Measurements from ENCODE around the gene ADGRG7.
A peak's percentile ranks its signal among the peaks of the same experiment; 100 is the strongest.

Gene ADGRG7

GRCh38 chr3:100603469-100603868 is 5.9 kb upstream of the ADGRG7 start:
- H3K27me3 Mint-ChIP-seq (ENCODE audit: low read depth, poor library complexity), result peaks cover 3% of the 10 kb centered on the region

GRCh38 chr3:100605358-100605757 is 4.0 kb upstream of the ADGRG7 start:
- peaks cover 6% of the 10 kb centered on the region for H3K27me3 Mint-ChIP-seq (ENCODE audit: low read depth, poor library complexity)
- no peaks in the 10 kb centered on the region for H3K4me1 Mint-ChIP-seq
- H3K36me3 Mint-ChIP-seq (ENCODE audit: low read depth), result no peaks in the 10 kb centered on the region
- no peak for TF ChIP-seq CTCF (IDR thresholded peaks at IDR 0.05)
- no peak for DNase-seq
- H3K27ac Mint-ChIP-seq, result no peak overlapping the region
- H3K4me3 Mint-ChIP-seq, result no peak overlapping the region
- peaks cover 11% of the 10 kb centered on the region for H3K9me3 Mint-ChIP-seq

More at GRCh38 chr3:100603469-100603868, 5.9 kb upstream of the ADGRG7 start:
- peaks cover 11% of the 10 kb centered on the region for H3K9me3 Mint-ChIP-seq
- no peaks in the 10 kb centered on the region for H3K4me1 Mint-ChIP-seq
- H3K27ac Mint-ChIP-seq, result no peak overlapping the region
- TF ChIP-seq CTCF (IDR thresholded peaks at IDR 0.05), result peak; percentile 22
- no peak overlapping the region for H3K4me3 Mint-ChIP-seq
- no peak for DNase-seq
- no peaks in the 10 kb centered on the region for H3K36me3 Mint-ChIP-seq (ENCODE audit: low read depth)

- Mint-ChIP-seq H3K27ac (no peak overlapping the region), H3K4me3 (no peak overlapping the region), H3K4me1 (no peaks in the 10 kb centered on the region), H3K36me3 (ENCODE audit: low read depth) (no peaks in the 10 kb centered on the region), H3K27me3 (ENCODE audit: low read depth, poor library complexity) (peaks cover 6% of the 10 kb centered on the region), H3K9me3 (no peaks in the 10 kb centered on the region)
- no peak for DNase-seq
- TF ChIP-seq CTCF (IDR thresholded peaks at IDR 0.05), result no peak
Observed at GRCh38 chr3:100606894-100607512, 2.4 kb upstream of the ADGRG7 start.

- H3K27me3 Mint-ChIP-seq (ENCODE audit: low read depth, poor library complexity), result peaks cover 3% of the 10 kb centered on the region
- H3K4me3 Mint-ChIP-seq, result no peak overlapping the region
- no peaks in the 10 kb centered on the region for H3K36me3 Mint-ChIP-seq (ENCODE audit: low read depth)
- no peak for DNase-seq
- H3K9me3 Mint-ChIP-seq, result no peaks in the 10 kb centered on the region
- H3K27ac Mint-ChIP-seq, result no peak overlapping the region
- no peak for TF ChIP-seq CTCF (IDR thresholded peaks at IDR 0.05)
- no peaks in the 10 kb centered on the region for H3K4me1 Mint-ChIP-seq
Observed at GRCh38 chr3:100609963-100610362, 562 bp downstream of the ADGRG7 start.

- Mint-ChIP-seq H3K27ac (no peak overlapping the region), H3K4me1 (no peaks in the 10 kb centered on the region), H3K36me3 (ENCODE audit: low read depth) (no peaks in the 10 kb centered on the region), H3K9me3 (no peaks in the 10 kb centered on the region), H3K4me3 (no peak overlapping the region), H3K27me3 (ENCODE audit: low read depth, poor library complexity) (peaks cover 10% of the 10 kb centered on the region)
- no peak for TF ChIP-seq CTCF (IDR thresholded peaks at IDR 0.05)
- DNase-seq, result no peak
Observed at GRCh38 chr3:100611221-100611620, 1.8 kb downstream of the ADGRG7 start.

GRCh38 chr3:100613721-100614390 is 4.5 kb downstream of the ADGRG7 start:
- no peak for TF ChIP-seq CTCF (IDR thresholded peaks at IDR 0.05)
- Mint-ChIP-seq H3K9me3 (peaks cover 8% of the 10 kb centered on the region), H3K27me3 (ENCODE audit: low read depth, poor library complexity) (peaks cover 10% of the 10 kb centered on the region), H3K4me3 (no peak overlapping the region), H3K27ac (no peak overlapping the region), H3K4me1 (no peaks in the 10 kb centered on the region), H3K36me3 (ENCODE audit: low read depth) (no peaks in the 10 kb centered on the region)
- DNase-seq, result no peak
